HepG2 (cell line): Measurements from ENCODE around the gene VEZT. TPM values are rescaled to one million over a fixed set of nuclear protein-coding genes. Genes with fewer than 3 reads are reported as not detected.

Experiments
- CBX1 ChIP-seq: IDR thresholded peaks from one replicate; pipeline ENCODE4 v1.6.1; 2016; ENCODE audit warnings: antibody characterized with exemption, low read depth
- ESRRA ChIP-seq: sonication (generic); formaldehyde crosslinking; IDR thresholded peaks from 2 replicates; pipeline ENCODE4 v1.5.1; 2020; ENCODE audit warnings: mild to moderate bottlenecking, low read depth, missing genetic modification reagents
- ETV5 ChIP-seq: IDR thresholded peaks from 2 replicates; pipeline ENCODE4 v1.6.1; 2018; ENCODE audit warnings: missing biosample characterization, missing genetic modification reagents, inconsistent platforms, borderline replicate concordance
- FOXK1 ChIP-seq: sonication (generic); formaldehyde crosslinking; IDR thresholded peaks from 2 replicates; pipeline ENCODE4 v1.4.0; 2020; ENCODE audit warnings: low read depth, missing genetic modification reagents, borderline replicate concordance
- FOXP1 ChIP-seq, 2 experiments: fragments of 450-650 bp in 1 of 2; IDR thresholded peaks; 2 replicates each; pipeline ENCODE4 v1.6.1; 2017 to 2018; ENCODE audit warnings: antibody characterized with exemption in 1 of 2
- GATA4 ChIP-seq: sonication (generic); IDR thresholded peaks from 2 replicates; pipeline ENCODE4 v1.6.1; 2016; ENCODE audit warnings: antibody characterized with exemption, low read depth, borderline replicate concordance
- HDAC2 ChIP-seq: sonication (generic); formaldehyde crosslinking; IDR thresholded peaks from 2 replicates; pipeline ENCODE4 v1.4.0; 2020; ENCODE audit warnings: missing genetic modification reagents
- HMGXB3 ChIP-seq: sonication (generic); formaldehyde crosslinking; IDR thresholded peaks from 2 replicates; pipeline ENCODE4 v1.4.0; 2020; ENCODE audit warnings: missing genetic modification reagents, borderline replicate concordance
- HNF1B ChIP-seq: sonication (generic); formaldehyde crosslinking; IDR thresholded peaks from 2 replicates; pipeline ENCODE4 v1.5.1; 2020; ENCODE audit warnings: mild to moderate bottlenecking, moderate library complexity, missing genetic modification reagents
- MBNL3 ChIP-seq: fragments of 250-450 bp; sonication (Bioruptor Pico); conservative IDR thresholded peaks from 2 replicates; pipeline ENCODE4 v1.8.0; 2022; ENCODE audit warnings: mild to moderate bottlenecking, inconsistent platforms
- MEIS1 ChIP-seq: sonication (generic); formaldehyde crosslinking; IDR thresholded peaks from 2 replicates; pipeline ENCODE4 v1.9.0; 2021; ENCODE audit warnings: mild to moderate bottlenecking, missing genetic modification reagents, moderate library complexity, borderline replicate concordance
- MIXL1 ChIP-seq: IDR thresholded peaks from 2 replicates; pipeline ENCODE4 v1.6.1; 2016
- RXRB ChIP-seq: IDR thresholded peaks from 2 replicates; pipeline ENCODE4 v1.6.1; 2016; ENCODE audit warnings: borderline replicate concordance, missing genetic modification reagents, missing compliant biosample characterization
- SCMH1 ChIP-seq: sonication (generic); formaldehyde crosslinking; IDR thresholded peaks from 2 replicates; pipeline ENCODE4 v1.9.0; 2021; ENCODE audit warnings: missing genetic modification reagents, mild to moderate bottlenecking, borderline replicate concordance
- SIX1 ChIP-seq: sonication (generic); formaldehyde crosslinking; IDR thresholded peaks from 2 replicates; pipeline ENCODE4 v1.4.0; 2020; ENCODE audit warnings: missing genetic modification reagents, borderline replicate concordance
- SOX6 ChIP-seq, 2 experiments: fragments of 450-650 bp in 1 of 2; sonication (generic) in 1 of 2; formaldehyde crosslinking in 1 of 2; IDR thresholded peaks; 2 replicates each; pipeline versions ENCODE4 v1.4.0 to v1.6.1; 2017 to 2020; ENCODE audit warnings: antibody characterized with exemption in 1 of 2, mild to moderate bottlenecking in 1 of 2, missing genetic modification reagents in 1 of 2
- TCF7 ChIP-seq: sonication (generic); IDR thresholded peaks from 2 replicates; pipeline ENCODE4 v1.6.1; 2016; ENCODE audit warnings: antibody characterized with exemption, low read depth
- U2AF2 ChIP-seq: fragments of 200-400 bp; formaldehyde crosslinking; IDR thresholded peaks from 2 replicates; pipeline ENCODE4 v1.6.1; 2017; ENCODE audit warnings: low read depth, mild to moderate bottlenecking, low read length
- ZBTB20 ChIP-seq: sonication (generic); formaldehyde crosslinking; IDR thresholded peaks from 2 replicates; pipeline ENCODE4 v1.8.1; 2023; ENCODE audit warnings: missing genetic modification reagents, low read depth, mild to moderate bottlenecking, borderline replicate concordance
- ZFP36L1 ChIP-seq: sonication (generic); formaldehyde crosslinking; IDR thresholded peaks from 2 replicates; pipeline ENCODE4 v1.8.0; 2022; ENCODE audit warnings: mild to moderate bottlenecking, missing genetic modification reagents, moderate library complexity
- ZSCAN21 ChIP-seq: sonication (generic); formaldehyde crosslinking; IDR thresholded peaks from 2 replicates; pipeline ENCODE4 v1.8.0; 2022; ENCODE audit warnings: mild to moderate bottlenecking, missing genetic modification reagents, moderate library complexity, borderline replicate concordance
- ZSCAN9 ChIP-seq: IDR thresholded peaks from 2 replicates; pipeline ENCODE4 v1.6.1; 2016; ENCODE audit warnings: borderline replicate concordance
- polyA plus RNA-seq, 8 experiments: library from polyadenylated mRNA; depleted of rRNA in 3 of 8; stranded (reverse) in 7 of 8; unstranded in 1 of 8; fragments of >200 nt; fragmentation: Illumina TruSeq in 4 of 8; extraction: Trizol in 4 of 8; gene quantifications; 2 replicates each; pipeline versions ENCODE4 v1.2.1 to v1.2.3, GENCODE V29; 2011 to 2016; ENCODE audit warnings: low read depth in 4 of 8, missing spikeins in 1 of 8, mixed read lengths in 1 of 8; ENCODE audit not compliant: insufficient read depth in 1 of 8
- total RNA-seq, 5 experiments: library from RNA; depleted of rRNA; stranded (reverse); fragments of >200 nt; fragmentation: Illumina TruSeq; extraction: Trizol; gene quantifications; 2 replicates each; pipeline ENCODE4 v1.2.3, GENCODE V29; 2016; ENCODE audit warnings: low read depth in 1 of 5
- TF ChIP-seq, protein P1 (sequence below): sonication (generic); formaldehyde crosslinking; IDR thresholded peaks from 2 replicates; pipeline ENCODE4 v1.8.0; 2022; ENCODE audit warnings: mild to moderate bottlenecking, missing genetic modification reagents, moderate library complexity

VEZT gene
- total and polyA plus RNA-seq, 2 of the 13 experiments (the other 11 are each of a cell fraction or from before 2014, with no cell fraction given): 35.5 to 51.6 TPM

DNA sequence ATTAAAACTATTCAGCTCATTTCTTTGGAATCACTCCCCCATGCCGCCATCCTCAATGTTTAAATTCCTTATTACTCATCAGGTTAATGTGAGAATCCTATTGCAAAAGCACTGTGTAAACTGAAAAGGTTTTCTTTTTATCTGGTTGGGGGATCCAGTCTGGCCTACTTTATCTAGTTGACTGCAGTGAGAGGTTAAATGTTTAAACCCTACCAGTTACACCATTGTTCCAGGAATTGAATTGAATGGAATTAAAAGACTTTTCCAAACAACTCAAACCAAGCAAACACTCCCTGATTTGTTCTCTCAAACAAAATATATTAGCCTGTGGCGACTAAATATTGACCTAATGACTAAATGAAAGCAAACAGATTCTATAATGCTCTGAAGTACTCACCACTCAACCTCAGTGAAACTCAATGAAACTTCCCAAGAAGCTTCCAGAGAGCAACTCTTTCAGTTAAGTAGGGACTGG lies 100.5 kb downstream of the VEZT start (continued):
- TF ChIP-seq ESRRA (CRISPR knock-in tag) (no peak), U2AF2 (no peak), FOXP1 (IDR thresholded peaks at IDR 0.05) (no peak), FOXP1 (CRISPR knock-in tag; IDR thresholded peaks at IDR 0.05) (peak; percentile 83), MEIS1 (CRISPR knock-in tag) (no peak), ZBTB20 (0 out of 2 replicates have a peak, but pooled peaks have one; percentile 21), TCF7 (peak; percentile 92), MIXL1 (CRISPR knock-in tag) (peak; percentile 94), SCMH1 (CRISPR knock-in tag) (no peak), ZFP36L1 (peak; percentile 71; the same call in 1 of the 2 replicates), ZSCAN21 (no peak), GATA4 (peak; percentile 81; the same call in 1 of the 2 replicates), HNF1B (CRISPR knock-in tag) (no peak), FOXK1 (CRISPR knock-in tag) (peak; percentile 56; the same call in 1 of the 2 replicates), CBX1 (no peak), ZSCAN9 (CRISPR knock-in tag) (peak; percentile 40; the same call in 1 of the 2 replicates), SOX6 (IDR thresholded peaks at IDR 0.05) (no peak), SOX6 (CRISPR knock-in tag; IDR thresholded peaks at IDR 0.05) (peak; percentile 99), HDAC2 (peak; percentile 92), RXRB (CRISPR knock-in tag) (peak; percentile 89), SIX1 (CRISPR knock-in tag) (peak; percentile 83; the same call in 1 of the 2 replicates), MBNL3 (CRISPR knock-in tag) (no peak), ETV5 (CRISPR knock-in tag) (no peak; the same call in 1 of the 2 replicates), HMGXB3 (peak; percentile 58; the same call in 1 of the 2 replicates)
- TF ChIP-seq, protein P1, sequence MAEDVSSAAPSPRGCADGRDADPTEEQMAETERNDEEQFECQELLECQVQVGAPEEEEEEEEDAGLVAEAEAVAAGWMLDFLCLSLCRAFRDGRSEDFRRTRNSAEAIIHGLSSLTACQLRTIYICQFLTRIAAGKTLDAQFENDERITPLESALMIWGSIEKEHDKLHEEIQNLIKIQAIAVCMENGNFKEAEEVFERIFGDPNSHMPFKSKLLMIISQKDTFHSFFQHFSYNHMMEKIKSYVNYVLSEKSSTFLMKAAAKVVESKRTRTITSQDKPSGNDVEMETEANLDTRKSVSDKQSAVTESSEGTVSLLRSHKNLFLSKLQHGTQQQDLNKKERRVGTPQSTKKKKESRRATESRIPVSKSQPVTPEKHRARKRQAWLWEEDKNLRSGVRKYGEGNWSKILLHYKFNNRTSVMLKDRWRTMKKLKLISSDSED (CRISPR knock-in tag): no peak
